MM.1S (cell line): ENCODE results near the gene PIBF1.

Source experiments
- DNase-seq: peaks from one replicate; pipeline ENCODE4 v3.0.0-alpha.2; 2015
- H2AFZ ChIP-seq: fragments of 300-600 bp; sonication (generic); 2 replicates; pipeline ENCODE4 v1.6.0; 2016; ENCODE audit warnings: antibody characterized with exemption, low read length
- H3F3A ChIP-seq: fragments of 300-600 bp; sonication (generic); 2 replicates; pipeline ENCODE4 v1.6.1; 2016; ENCODE audit warnings: mild to moderate bottlenecking, antibody characterized with exemption, low read length, moderate library complexity, mixed read lengths; ENCODE audit not compliant: insufficient read depth
- H3K27ac ChIP-seq: fragments of 300-600 bp; sonication (generic); 2 replicates; pipeline ENCODE4 v1.5.1; 2016; ENCODE audit warnings: mild to moderate bottlenecking, low read length
- H3K27me3 ChIP-seq: fragments of 300-600 bp; sonication (generic); replicated peaks from 2 replicates; pipeline ENCODE4 v1.6.0; 2016; ENCODE audit warnings: low read length; ENCODE audit not compliant: insufficient read depth
- H3K36me3 ChIP-seq: fragments of 300-600 bp; sonication (generic); replicated peaks from 2 replicates; pipeline ENCODE4 v1.6.1; 2016; ENCODE audit warnings: mild to moderate bottlenecking, low read length, mixed read lengths; ENCODE audit not compliant: insufficient read depth
- H3K4me1 ChIP-seq: fragments of 300-600 bp; sonication (generic); 2 replicates; pipeline ENCODE4 v1.6.1; 2016; ENCODE audit warnings: low read length, mixed read lengths
- H3K4me2 ChIP-seq: fragments of 300-600 bp; sonication (generic); 2 replicates; pipeline ENCODE4 v1.6.0; 2016; ENCODE audit warnings: low read depth, low read length
- H3K4me3 ChIP-seq: fragments of 300-600 bp; sonication (generic); 2 replicates; pipeline ENCODE4 v1.5.1; 2016; ENCODE audit warnings: low read length, mixed read lengths
- H3K79me2 ChIP-seq: fragments of 300-600 bp; sonication (generic); 2 replicates; pipeline ENCODE4 v1.6.1; 2016; ENCODE audit warnings: mixed run types, low read length, mixed read lengths
- H3K9ac ChIP-seq: fragments of 300-600 bp; sonication (generic); 2 replicates; pipeline ENCODE4 v1.6.1; 2016; ENCODE audit warnings: low read length, mixed read lengths
- H3K9me2 ChIP-seq: fragments of 300-600 bp; sonication (generic); replicated peaks from 2 replicates; pipeline ENCODE4 v1.6.1; 2016; ENCODE audit warnings: mild to moderate bottlenecking, low read length, mixed read lengths; ENCODE audit not compliant: insufficient read depth
- H3K9me3 ChIP-seq: fragments of 300-600 bp; sonication (generic); replicated peaks from 2 replicates; pipeline ENCODE4 v1.6.1; 2016; ENCODE audit warnings: mild to moderate bottlenecking, low read length, mixed read lengths; ENCODE audit not compliant: insufficient read depth
- H4K20me1 ChIP-seq: fragments of 300-600 bp; sonication (generic); 2 replicates; pipeline ENCODE4 v1.6.1; 2016; ENCODE audit warnings: mild to moderate bottlenecking, low read length, moderate library complexity, mixed read lengths; ENCODE audit not compliant: insufficient read depth
- CTCF ChIP-seq: fragments of 300-600 bp; sonication (generic); IDR thresholded peaks from 2 replicates; pipeline ENCODE4 v1.5.1; 2016; ENCODE audit warnings: antibody characterized with exemption, low read length, mixed read lengths
- EZH2 ChIP-seq: fragments of 300-600 bp; sonication (generic); optimal IDR thresholded peaks from 2 replicates; pipeline ENCODE3; 2017; ENCODE audit warnings: low read depth, mild to moderate bottlenecking, antibody characterized with exemption, low read length, mixed read lengths
- EZH2phosphoT487 ChIP-seq: fragments of 300-600 bp; sonication (generic); IDR thresholded peaks from 2 replicates; pipeline ENCODE4 v1.6.1; 2018; ENCODE audit warnings: antibody characterized with exemption, low read length

The PIBF1 gene

GRCh38 chr13:73015805-73016204 is 233.9 kb downstream of the PIBF1 start:
- H3K4me1 ChIP-seq, result no peaks in the 10 kb centered on the region
- TF ChIP-seq EZH2phosphoT487 (no peak), EZH2 (no peak), CTCF (no peak)
- no peaks in the 10 kb centered on the region for H3K36me3 ChIP-seq
- H4K20me1 ChIP-seq, result no peaks in the 10 kb centered on the region
- H3K27me3 ChIP-seq, result no peaks in the 10 kb centered on the region
- no peaks in the 10 kb centered on the region for H3K79me2 ChIP-seq
- H3K9me2 ChIP-seq, result no peaks in the 10 kb centered on the region
- H3K4me3 ChIP-seq, result no peak overlapping the region
- H3K9ac ChIP-seq, result no peak overlapping the region
- no peak for DNase-seq
- no peaks in the 10 kb centered on the region for H3F3A ChIP-seq
- no peak overlapping the region for H2AFZ ChIP-seq
- no peaks in the 10 kb centered on the region for H3K9me3 ChIP-seq
- H3K27ac ChIP-seq, result no peak overlapping the region
- no peak overlapping the region for H3K4me2 ChIP-seq

GRCh38 chr13:73018336-73018735 is 236.4 kb downstream of the PIBF1 start:
- Histone ChIP-seq H3K4me2 (no peak overlapping the region), H3F3A (no peaks in the 10 kb centered on the region), H3K9ac (no peak overlapping the region), H3K36me3 (no peaks in the 10 kb centered on the region), H3K79me2 (no peaks in the 10 kb centered on the region), H3K27ac (no peak overlapping the region), H3K9me2 (no peaks in the 10 kb centered on the region), H3K27me3 (no peaks in the 10 kb centered on the region), H3K9me3 (no peaks in the 10 kb centered on the region), H4K20me1 (no peaks in the 10 kb centered on the region), H3K4me3 (no peak overlapping the region), H3K4me1 (no peaks in the 10 kb centered on the region), H2AFZ (no peak overlapping the region)
- DNase-seq, result no peak
- no peak for TF ChIP-seq CTCF
- no peak for TF ChIP-seq EZH2
- no peak for TF ChIP-seq EZH2phosphoT487

GRCh38 chr13:73025217-73026012 is 243.5 kb downstream of the PIBF1 start:
- Histone ChIP-seq H3K36me3 (no peaks in the 10 kb centered on the region), H4K20me1 (no peaks in the 10 kb centered on the region), H3K9ac (no peak overlapping the region), H3K9me2 (no peaks in the 10 kb centered on the region), H3K4me2 (no peak overlapping the region), H3F3A (no peaks in the 10 kb centered on the region), H3K27ac (no peak overlapping the region), H2AFZ (no peak overlapping the region), H3K79me2 (no peaks in the 10 kb centered on the region), H3K4me1 (no peaks in the 10 kb centered on the region), H3K4me3 (no peak overlapping the region), H3K27me3 (no peaks in the 10 kb centered on the region), H3K9me3 (no peaks in the 10 kb centered on the region)
- TF ChIP-seq EZH2 (no peak), CTCF (no peak), EZH2phosphoT487 (no peak)
- DNase-seq, result no peak
